GM18498 (cell line): ENCODE data around the gene GPATCH3.
"Not testable (repeated sequence)": the region's sequence is repeated elsewhere in the genome, so short reads cannot be mapped to it uniquely, and the experiment has no call there.

Source experiments
- ATAC-seq: cut with Tn5 transposase; IDR thresholded peaks from one replicate; pipeline ENCODE4 v1.9.1; 2021; ENCODE audit warnings: mild to moderate bottlenecking, moderate library complexity; ENCODE audit not compliant: unreplicated experiment

Gene GPATCH3

DNA sequence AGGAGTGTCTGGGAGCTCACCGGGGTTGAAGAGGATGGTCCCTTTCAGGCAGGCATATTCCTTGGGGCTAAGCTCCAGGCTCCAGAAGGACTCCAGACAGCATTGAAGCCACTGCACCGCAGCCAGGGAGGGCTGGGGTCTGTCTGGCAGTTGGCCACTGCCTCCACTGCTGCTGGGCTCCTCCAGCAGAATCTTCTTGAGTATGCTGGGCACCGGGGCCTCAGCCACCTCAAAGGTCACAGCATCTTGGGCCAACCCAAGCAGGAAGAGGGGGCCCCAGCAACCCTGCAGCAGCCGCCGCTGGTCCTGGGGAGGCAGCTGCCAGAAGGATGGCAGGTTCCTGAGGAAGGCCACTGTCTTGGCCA is 13.1 kb upstream of the GPATCH3 start:
- no peak for ATAC-seq

DNA sequence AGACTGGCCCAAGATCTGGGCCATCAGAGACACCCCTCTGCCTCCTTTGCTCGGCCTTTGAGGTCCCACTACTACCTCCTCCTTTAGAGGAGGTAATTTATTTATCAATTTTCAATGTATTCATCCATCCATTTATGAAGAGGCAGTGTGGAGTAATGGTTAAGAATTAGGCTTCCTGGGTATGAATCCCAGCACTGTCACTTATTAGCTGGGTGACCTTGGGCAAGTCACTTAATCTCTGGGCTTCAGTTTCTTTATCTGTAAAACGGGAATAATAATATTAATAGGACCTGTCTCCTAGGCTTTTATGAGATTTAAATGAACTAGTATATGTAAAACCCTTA is 11.9 kb upstream of the GPATCH3 start:
- ATAC-seq: no peak

DNA sequence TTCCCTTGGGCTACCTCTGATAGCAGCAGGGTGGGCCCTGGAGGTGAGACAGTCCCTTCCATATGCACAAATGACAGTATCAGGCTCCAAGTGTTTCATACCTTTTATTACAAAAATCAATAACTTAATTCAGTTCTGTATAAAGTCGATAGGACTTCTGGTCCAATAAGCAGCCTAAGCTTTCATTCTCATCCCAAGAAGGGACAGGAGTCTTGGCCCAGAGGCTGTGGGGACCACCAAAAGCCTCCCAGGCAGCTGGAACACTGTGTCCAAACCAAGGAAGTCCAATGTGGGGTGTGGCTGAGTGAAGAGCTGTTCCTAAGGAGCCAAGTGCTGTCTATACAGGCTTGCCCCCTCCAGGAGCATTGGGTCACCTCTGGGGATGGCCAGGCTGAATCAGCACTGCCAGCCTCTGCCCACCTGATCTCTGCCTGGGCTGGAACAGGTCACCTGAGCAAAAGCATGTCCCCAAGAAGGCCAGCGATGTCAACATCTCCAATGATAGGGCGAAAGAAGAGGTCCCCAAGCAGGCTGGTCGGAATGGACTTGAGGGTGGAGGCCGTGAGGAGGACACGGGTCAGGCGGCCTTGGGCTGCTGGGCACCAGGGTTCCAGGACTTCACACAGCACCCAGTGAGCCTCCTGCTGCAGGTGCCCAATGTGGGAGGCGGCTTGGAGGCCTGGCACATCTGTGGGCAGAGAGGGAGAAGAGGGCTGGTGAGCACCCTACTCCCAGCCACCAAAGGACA is 11.3 kb upstream of the GPATCH3 start:
- no peak for ATAC-seq

DNA sequence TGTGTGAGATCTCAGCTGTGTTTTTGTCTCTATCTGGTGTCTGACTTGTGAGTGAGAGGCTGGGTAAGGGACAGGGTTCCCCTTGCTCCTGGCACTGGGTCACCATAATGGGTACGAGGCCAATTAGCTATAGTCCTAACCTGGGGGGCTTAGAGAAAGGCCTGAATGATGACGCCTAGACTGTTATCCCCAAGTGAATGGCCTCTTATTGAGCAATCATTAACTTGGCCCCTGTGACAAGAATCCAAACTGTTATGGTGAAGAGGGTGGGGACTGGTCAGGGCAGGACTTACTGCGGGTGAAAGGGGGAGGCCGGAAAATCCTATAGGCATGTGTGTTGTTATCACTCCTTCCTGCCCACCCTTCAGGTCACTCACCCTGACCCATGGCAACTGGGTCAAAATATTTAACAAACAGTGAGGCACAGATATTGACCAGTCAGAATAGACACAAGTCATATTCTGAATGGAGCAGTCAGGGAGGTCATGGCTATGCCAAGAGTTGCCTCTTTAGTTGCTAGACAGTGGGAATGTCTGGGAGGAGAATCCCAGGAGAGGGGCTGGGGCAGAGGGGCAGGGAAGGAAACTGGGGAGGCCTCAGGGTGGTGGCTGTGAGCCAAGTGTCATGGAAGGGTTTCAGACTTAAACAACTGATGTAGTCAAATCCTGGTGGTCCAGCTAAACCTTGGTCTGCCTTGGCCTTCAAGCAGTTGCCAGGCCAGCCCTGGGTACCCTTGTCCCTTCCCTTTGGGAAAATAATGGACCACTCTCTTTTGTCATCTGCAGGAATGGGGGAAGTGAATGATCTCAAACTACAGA is 10.3 kb upstream of the GPATCH3 start:
- ATAC-seq: no peak

DNA sequence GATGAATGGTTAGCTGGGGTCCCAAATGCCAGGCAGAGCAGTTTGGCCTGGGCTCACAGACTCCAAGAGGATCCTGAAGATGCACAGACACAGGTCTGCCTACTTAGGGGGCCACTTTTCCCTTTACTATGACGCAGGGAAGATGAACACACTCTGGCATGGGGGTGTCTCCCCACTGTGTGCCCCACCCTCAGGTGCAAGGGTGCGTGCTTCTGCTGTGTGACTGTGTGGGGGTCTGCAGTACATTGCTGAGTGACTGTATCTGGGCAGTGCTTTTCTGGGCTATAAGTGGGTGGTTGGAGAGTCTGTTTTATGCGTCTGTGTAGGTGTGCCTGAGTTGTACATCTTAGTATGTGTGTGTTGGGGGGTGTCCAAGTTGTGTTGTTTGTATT is 9.7 kb upstream of the GPATCH3 start:
- no peak for ATAC-seq

DNA sequence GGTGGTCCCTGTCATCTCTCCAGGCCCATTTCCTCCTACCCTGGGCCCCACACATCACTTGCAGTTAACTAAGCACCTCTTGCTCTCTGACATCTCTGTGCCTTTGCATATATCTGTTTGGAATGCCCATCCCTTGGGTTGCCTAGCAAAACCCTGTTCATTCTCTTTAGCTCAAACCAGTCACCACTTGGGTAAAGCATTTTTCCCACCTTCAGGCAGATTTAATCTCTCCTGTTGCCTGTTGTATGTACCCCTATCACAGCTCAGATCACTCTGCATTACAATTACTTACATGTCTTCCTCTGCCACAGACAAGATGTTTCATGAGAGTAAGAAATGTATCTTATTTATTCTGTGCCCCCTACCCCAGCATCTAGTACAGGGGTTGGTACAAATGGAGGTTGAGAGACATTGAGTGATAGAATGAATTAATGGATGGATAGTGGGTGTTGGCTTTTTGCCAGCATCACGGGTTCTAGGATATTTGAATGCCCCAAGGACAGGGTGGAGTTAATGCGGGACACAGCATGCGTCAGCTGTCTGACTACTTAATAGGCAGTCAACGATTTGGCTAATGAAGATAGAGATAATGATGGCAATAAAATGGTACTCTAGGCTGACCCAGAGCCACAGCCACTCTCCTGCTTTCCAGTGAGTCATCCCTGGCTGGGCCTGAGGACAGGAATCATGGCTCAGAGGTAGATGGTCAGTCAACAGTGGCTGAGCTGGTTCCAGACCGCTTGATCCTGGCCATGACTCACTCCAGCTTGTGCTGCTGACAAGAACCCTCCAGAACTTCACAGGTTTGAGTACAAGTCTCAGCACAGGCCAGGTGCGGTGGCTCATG is 7.0 kb upstream of the GPATCH3 start:
- no peak for ATAC-seq

DNA sequence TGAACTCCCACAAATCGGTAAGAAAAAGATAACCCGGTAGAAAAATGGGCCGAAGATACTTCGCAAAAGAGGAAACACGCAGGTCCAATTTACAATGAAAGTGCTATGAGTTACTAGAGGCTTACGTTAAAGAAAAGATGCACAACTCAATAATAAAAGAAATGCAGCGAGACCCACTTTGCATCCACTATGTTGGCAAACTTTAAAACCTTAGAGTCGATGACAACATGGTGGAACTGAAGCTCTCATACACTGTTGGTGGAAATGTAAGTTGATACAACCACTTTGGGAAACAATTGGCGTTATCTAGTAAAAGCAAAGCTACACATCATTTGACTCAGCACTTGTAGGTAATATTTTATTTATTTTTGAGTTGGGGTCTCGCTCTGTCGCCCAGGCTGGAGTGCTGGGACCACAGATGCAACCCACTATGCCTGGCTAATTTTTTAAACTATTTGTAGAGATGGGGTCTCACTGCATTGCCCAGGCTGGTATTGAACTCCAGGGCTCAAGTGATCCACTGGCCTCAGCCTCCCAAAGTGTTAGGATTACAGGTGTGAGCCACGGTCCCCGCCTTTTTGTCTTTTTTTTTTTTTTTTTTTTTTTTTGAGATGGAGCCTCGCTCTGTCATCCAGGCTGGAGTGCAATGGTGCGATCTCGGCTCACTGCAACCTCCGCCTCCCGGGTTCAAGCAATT is 696 bp upstream of the GPATCH3 start:
- ATAC-seq: no peak

DNA sequence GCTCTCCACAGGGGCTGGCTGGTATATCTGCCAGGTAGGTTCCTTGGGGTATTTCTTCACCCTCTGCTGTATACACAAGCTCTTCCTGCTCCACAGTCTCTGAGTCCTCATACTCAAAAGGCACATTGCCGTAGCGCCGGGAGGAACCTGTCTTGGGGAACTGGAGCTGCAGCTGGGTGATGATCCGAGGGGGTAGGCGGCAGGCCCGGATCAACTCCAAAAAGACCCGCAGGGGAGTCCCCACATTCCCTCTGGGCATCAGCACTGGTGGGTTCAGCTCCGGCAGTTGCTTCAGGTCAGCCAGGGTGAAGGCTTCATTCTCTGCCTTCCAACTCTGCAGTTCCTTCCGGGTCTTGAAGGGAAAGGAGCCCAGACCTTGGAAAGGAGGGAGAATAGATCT is 2.9 kb downstream of the GPATCH3 start:
- no peak for ATAC-seq

DNA sequence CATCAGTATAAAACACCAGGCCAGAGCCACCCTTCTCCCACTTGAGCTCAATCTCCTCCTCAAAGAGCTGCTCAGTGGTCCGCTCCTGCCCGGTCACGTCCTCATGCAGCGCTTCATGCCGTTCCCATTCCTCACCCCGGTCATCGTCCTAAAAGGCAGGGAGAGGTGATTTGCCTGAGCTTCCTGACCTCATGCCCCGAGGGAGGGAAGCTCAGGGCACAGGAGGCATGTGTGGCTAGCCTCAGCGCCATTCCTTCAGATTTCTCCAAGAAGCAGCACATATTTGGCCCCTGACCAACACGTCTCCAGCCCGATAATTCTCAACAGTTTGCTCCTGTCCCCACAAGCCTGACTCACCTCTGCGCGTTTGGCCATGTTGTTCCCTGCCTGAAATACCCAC is 6.0 kb downstream of the GPATCH3 start:
- ATAC-seq: no peak

DNA sequence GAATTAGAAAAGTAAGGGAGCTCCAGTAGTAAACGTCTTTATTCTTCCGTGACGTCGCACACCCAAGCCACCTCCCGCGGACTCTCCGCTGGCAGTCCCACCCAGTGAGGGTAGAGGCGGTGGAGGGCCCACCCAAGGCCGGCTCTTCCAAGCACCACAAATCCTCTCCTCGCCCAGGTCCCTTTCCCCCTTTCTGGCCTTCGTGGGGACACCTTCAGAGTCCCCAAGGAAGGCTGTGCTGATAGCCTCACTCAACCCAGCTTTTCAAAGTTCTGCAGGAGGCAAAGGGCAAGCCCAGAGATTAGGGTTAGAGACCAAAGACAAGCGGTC is 9.8 kb downstream of the GPATCH3 start:
- ATAC-seq: peak; percentile 36

DNA sequence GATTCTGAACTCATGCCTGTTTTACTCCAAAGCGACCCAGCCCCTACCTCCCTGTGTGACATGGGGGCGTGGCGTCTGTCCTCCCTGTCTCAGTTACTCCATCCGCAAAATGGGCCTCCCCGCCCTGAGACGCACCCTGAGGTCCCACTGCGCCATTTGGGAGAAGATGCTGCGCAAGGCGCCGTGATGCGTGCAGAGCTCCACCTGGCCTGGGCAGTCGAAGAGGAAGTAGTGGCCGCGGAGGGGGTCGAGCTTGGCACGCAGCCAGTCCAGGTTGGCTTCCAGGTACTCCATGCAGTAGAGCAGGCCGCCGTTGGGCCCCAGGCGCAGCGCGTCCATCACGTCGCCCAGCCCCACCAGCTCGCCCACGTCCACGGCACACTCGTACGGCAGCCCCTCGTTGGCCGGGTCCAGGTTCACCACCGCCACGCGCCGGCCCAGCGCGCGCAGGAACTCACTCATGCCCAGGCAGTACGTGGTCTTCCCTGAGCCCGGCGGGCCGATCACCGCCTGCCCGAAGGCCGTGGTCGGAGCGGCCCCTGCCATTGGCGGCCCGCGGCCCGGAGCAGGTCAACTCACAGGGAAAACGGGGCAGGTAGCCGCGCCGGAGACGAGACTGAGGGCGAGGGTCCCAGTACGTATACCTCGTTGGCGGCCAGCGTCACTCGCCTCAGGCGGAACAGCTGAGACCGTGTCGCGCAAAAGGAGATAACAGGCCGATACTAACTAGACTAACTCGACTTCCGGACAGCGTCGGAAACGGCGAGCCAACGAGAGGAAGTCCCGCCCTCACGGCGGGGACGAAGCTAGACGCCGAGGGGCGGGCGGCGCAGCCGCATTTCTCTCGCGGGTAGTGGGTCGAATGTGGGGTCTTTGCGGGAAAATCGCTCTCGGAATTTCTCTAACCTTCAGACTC is 10.5 kb downstream of the GPATCH3 start, which contains the start of gene GPN2:
GPN2 (minus strand) TSS at position 733 of the 916 bp plus-strand sequence; CDS start at position 546, 187 bp downstream.
- peak; percentile 87 for ATAC-seq

DNA sequence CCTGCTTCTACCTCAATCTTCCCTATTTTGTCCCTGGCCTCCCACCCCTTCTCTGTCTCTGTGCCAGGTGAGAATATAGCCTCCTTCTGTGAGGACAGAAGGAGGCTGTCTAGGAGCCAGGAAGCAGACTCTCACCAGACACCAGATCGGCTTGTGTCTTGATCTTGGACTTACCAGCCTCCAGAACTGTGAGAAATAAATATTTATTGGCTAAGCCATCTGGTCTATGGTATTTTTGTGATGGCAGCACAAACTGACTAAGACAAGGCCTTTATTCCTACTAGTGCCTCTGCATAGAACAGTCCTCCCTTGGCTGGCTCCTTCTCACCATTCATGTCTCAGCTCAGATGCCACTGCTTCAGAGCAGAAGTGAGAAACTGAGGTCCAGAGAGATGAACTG is 12.0 kb downstream of the GPATCH3 start:
- ATAC-seq: no peak

DNA sequence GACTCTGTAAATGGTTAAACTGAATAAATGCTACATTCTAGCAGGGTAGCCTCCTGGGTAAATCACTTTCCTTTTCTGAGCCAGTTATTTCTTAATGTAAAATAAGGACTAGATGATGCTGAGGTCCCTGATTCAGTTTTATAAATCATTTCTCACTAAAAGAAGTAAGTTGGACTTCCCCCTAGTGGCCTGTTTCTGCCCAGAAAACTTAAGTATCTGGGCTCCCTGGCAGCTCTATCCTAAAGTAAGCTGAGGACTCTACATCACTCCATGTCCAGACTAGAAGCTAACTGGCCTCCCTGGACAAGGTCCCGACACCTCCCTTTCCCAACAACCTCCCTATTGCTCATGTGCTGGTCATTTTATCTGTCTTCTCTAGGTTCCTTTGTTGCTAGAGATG is 13.1 kb downstream of the GPATCH3 start:
- no peak for ATAC-seq

DNA sequence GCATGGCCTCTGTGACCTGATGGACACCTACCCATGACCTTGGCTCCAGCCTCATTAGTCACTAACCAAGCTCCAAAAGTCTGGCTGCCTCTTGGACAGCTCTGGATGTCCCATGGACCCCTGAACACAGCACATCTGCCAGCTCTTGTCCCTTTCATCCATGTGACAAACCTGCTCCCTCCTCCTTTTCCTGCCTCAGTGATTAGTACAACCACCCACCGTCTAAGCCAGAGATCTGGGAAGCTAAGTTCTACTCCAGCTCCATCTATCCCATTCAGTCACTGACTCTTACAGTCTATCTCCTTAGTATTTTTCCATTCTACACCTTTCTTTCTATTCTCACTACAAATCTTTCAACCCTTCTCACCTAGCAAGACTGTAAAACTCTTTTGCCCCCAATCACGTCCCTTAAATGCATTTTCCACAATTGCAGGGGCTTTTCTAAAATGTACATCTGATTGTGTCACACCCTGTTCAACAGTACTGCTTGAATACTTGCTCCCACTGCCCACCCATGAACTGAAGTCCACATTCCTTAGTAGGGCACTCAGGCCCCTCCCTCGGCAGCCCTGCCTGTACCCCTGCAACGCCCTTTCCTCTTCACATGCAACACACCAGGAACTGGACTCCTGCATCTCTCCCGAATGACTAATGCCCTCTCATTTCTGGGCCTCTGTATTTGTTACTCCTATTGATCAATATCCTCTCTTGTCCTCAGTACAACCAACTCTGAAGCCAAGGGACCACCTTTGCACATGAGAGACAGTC is 17.4 kb downstream of the GPATCH3 start:
- ATAC-seq: no peak

DNA sequence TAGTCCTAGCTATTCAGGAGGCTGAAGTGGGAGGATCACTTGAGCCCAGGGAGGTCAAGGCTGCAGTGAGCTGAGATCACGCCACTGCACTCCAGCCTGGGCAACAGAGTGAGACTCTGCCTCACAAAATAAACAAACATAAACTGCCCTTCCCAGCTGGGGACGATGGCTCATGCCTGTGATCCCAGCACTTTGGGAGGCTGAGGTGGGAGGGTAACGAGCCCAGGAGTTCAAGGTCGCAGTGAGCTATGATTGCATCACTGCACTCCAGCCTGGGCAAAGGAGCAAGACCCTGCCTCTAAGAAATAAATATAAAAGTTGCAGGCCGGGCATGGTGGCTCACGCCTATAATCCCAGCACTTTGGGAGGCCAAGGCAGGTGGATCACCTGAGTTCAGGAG is 18.7 kb downstream of the GPATCH3 start:
- not testable (repeated sequence) for ATAC-seq

DNA sequence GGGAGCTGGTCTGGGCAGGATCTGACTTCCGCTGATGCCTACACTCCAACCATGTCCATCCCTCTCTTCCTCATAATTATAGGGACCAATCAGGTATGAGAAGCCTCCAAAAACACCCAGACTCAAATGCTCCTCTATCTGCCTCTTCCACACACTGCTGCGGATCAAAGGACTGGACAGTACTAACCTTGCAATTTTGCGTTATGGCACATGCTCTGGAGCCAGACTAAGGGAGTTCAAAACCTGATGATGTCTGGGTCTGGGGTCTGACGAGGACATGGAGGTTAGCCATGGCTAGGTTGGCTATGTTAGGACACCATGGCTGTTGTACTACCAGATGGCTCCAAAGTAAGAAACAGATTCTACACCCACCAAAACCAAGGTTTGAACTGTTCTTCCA is 20.5 kb downstream of the GPATCH3 start:
- no peak for ATAC-seq

DNA sequence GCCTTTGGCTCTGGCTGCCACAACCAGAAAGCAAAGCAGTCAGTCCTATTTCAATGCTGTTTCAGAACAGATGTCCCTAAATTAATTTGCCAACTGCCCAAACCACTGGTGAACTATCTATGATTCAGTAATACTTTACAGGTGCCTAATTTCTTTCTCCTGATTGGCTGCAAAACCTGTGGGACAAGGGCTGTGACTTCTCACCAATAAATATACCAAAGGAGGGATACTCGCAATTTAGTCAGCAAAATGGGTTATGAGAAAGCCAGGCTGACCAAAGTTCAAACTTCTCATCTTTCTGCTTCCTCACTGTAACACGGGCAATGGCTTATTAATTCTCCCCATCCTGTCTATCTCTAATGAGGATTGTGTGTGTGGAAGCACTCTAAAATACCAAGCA is 22.9 kb downstream of the GPATCH3 start:
- ATAC-seq: no peak

DNA sequence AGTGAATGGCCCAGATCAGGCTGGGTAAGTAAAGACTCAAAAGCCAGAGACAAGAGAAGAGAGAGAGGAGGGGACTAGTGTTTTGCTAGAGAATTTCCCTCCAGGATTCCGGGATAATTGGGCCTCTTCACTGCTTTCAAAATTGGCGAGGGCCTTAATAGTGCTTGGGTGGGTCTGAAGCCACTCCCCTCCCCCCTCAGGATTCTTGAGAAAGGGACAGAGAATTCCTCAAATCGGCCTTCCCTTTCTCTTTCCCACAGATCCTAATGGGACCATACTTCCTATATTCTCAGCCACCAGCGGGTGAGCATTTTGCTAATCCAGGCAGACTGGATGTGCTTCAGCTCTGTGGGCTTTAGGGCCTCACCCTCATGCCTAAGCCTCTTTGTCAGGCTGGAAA is 25.4 kb downstream of the GPATCH3 start:
- ATAC-seq: no peak

DNA sequence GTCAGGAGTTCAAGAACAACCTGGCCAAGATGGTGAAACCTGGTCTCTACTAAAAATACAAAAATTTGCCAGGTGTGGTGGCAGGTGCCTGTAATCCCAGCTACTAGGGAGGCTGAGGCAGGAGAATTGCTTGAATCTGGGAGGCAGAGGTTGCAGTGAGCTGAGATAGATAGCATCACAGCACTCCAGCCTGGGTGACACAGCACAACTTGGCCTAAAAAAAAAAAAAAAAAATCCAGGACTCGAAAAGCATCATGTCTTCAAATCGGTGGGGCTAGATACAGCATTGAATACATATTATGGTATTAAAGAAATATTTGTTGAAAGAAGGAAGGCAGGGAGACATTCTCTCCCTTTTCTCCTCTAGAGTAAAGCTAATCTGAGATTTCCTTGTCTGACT is 27.2 kb downstream of the GPATCH3 start:
- not testable (repeated sequence) for ATAC-seq
